MM.1S (cell line): Measurements from ENCODE around the gene RPN2.

Experiments
- DNase-seq: peaks from one replicate; pipeline ENCODE4 v3.0.0-alpha.2; 2015
- H2AFZ ChIP-seq: fragments of 300-600 bp; sonication (generic); 2 replicates; pipeline ENCODE4 v1.6.0; 2016; ENCODE audit warnings: antibody characterized with exemption, low read length
- H3F3A ChIP-seq: fragments of 300-600 bp; sonication (generic); 2 replicates; pipeline ENCODE4 v1.6.1; 2016; ENCODE audit warnings: mild to moderate bottlenecking, antibody characterized with exemption, low read length, moderate library complexity, mixed read lengths; ENCODE audit not compliant: insufficient read depth
- H3K27ac ChIP-seq: fragments of 300-600 bp; sonication (generic); 2 replicates; pipeline ENCODE4 v1.5.1; 2016; ENCODE audit warnings: mild to moderate bottlenecking, low read length
- H3K27me3 ChIP-seq: fragments of 300-600 bp; sonication (generic); replicated peaks from 2 replicates; pipeline ENCODE4 v1.6.0; 2016; ENCODE audit warnings: low read length; ENCODE audit not compliant: insufficient read depth
- H3K36me3 ChIP-seq: fragments of 300-600 bp; sonication (generic); replicated peaks from 2 replicates; pipeline ENCODE4 v1.6.1; 2016; ENCODE audit warnings: mild to moderate bottlenecking, low read length, mixed read lengths; ENCODE audit not compliant: insufficient read depth
- H3K4me1 ChIP-seq: fragments of 300-600 bp; sonication (generic); 2 replicates; pipeline ENCODE4 v1.6.1; 2016; ENCODE audit warnings: low read length, mixed read lengths
- H3K4me2 ChIP-seq: fragments of 300-600 bp; sonication (generic); 2 replicates; pipeline ENCODE4 v1.6.0; 2016; ENCODE audit warnings: low read depth, low read length
- H3K4me3 ChIP-seq: fragments of 300-600 bp; sonication (generic); 2 replicates; pipeline ENCODE4 v1.5.1; 2016; ENCODE audit warnings: low read length, mixed read lengths
- H3K79me2 ChIP-seq: fragments of 300-600 bp; sonication (generic); 2 replicates; pipeline ENCODE4 v1.6.1; 2016; ENCODE audit warnings: mixed run types, low read length, mixed read lengths
- H3K9ac ChIP-seq: fragments of 300-600 bp; sonication (generic); 2 replicates; pipeline ENCODE4 v1.6.1; 2016; ENCODE audit warnings: low read length, mixed read lengths
- H3K9me2 ChIP-seq: fragments of 300-600 bp; sonication (generic); replicated peaks from 2 replicates; pipeline ENCODE4 v1.6.1; 2016; ENCODE audit warnings: mild to moderate bottlenecking, low read length, mixed read lengths; ENCODE audit not compliant: insufficient read depth
- H3K9me3 ChIP-seq: fragments of 300-600 bp; sonication (generic); replicated peaks from 2 replicates; pipeline ENCODE4 v1.6.1; 2016; ENCODE audit warnings: mild to moderate bottlenecking, low read length, mixed read lengths; ENCODE audit not compliant: insufficient read depth
- H4K20me1 ChIP-seq: fragments of 300-600 bp; sonication (generic); 2 replicates; pipeline ENCODE4 v1.6.1; 2016; ENCODE audit warnings: mild to moderate bottlenecking, low read length, moderate library complexity, mixed read lengths; ENCODE audit not compliant: insufficient read depth
- EZH2 ChIP-seq: fragments of 300-600 bp; sonication (generic); optimal IDR thresholded peaks from 2 replicates; pipeline ENCODE3; 2017; ENCODE audit warnings: low read depth, mild to moderate bottlenecking, antibody characterized with exemption, low read length, mixed read lengths
- EZH2phosphoT487 ChIP-seq: fragments of 300-600 bp; sonication (generic); IDR thresholded peaks from 2 replicates; pipeline ENCODE4 v1.6.1; 2018; ENCODE audit warnings: antibody characterized with exemption, low read length
- TF ChIP-seq, protein P1 (sequence below): fragments of 300-600 bp; sonication (generic); IDR thresholded peaks from 2 replicates; pipeline ENCODE4 v1.5.1; 2016; ENCODE audit warnings: antibody characterized with exemption, low read length, mixed read lengths

Gene RPN2

DNA sequence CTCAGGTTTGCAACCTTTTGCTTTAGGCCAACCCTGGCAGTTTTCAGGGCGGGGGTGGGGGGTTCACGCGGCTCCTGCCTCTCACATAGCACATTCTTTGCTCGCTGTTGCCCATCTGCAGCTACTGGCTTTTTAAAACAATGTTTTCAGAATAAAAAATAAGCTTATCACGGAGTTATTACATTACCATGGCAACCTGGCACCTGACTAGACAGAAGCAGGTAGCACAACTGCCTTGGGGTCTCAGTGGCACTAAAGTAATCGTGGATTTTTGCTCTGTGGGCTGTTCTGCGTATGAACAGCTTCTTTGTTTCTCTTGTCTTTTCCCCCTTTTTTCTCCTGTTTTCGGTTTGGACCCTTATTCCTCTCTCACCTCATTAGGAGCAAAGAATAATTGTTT, 101.3 kb downstream of the RPN2 start:
- Histone ChIP-seq H3K36me3 (no peaks in the 10 kb centered on the region), H3K4me2 (no peak overlapping the region), H3K9ac (no peak overlapping the region), H2AFZ (no peak overlapping the region), H3K4me1 (peaks cover 12% of the 10 kb centered on the region), H3K9me2 (no peaks in the 10 kb centered on the region), H3K79me2 (no peaks in the 10 kb centered on the region), H3K9me3 (no peaks in the 10 kb centered on the region), H3K27me3 (no peaks in the 10 kb centered on the region), H3K27ac (no peak overlapping the region), H3K4me3 (no peak overlapping the region), H3F3A (no peaks in the 10 kb centered on the region), H4K20me1 (no peaks in the 10 kb centered on the region)
- no peak for DNase-seq
- TF ChIP-seq EZH2phosphoT487, result no peak
- TF ChIP-seq EZH2, result no peak
- TF ChIP-seq, protein P1, sequence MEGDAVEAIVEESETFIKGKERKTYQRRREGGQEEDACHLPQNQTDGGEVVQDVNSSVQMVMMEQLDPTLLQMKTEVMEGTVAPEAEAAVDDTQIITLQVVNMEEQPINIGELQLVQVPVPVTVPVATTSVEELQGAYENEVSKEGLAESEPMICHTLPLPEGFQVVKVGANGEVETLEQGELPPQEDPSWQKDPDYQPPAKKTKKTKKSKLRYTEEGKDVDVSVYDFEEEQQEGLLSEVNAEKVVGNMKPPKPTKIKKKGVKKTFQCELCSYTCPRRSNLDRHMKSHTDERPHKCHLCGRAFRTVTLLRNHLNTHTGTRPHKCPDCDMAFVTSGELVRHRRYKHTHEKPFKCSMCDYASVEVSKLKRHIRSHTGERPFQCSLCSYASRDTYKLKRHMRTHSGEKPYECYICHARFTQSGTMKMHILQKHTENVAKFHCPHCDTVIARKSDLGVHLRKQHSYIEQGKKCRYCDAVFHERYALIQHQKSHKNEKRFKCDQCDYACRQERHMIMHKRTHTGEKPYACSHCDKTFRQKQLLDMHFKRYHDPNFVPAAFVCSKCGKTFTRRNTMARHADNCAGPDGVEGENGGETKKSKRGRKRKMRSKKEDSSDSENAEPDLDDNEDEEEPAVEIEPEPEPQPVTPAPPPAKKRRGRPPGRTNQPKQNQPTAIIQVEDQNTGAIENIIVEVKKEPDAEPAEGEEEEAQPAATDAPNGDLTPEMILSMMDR, result no peak

DNA sequence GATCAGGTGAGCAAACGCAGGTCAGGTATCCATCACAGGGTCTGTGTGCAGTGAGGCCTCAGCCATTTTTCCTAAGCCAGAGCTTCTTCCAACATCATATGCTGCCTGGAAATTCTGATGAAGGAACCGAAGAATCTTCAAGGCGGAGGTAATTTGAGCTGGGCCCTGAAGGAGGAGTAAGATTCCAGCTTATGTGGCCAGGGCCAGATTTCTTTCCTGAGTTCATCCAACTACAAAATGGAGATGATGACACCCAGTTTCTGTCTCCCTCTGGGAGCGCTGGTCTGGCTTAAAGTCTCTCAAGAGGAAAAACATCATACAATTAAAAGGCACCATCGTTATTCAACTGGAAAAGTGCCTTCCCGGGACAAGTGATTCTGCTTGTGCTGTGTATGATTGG, 103.4 kb downstream of the RPN2 start:
- no peaks in the 10 kb centered on the region for H3K9me3 ChIP-seq
- no peaks in the 10 kb centered on the region for H3K36me3 ChIP-seq
- DNase-seq, result no peak
- H3K4me1 ChIP-seq, result peaks cover under 1% of the 10 kb centered on the region; the same call in 1 of the 2 replicates
- H3K27ac ChIP-seq, result no peak overlapping the region
- no peak overlapping the region for H3K9ac ChIP-seq
- H3F3A ChIP-seq, result no peaks in the 10 kb centered on the region
- no peak overlapping the region for H3K4me3 ChIP-seq
- no peaks in the 10 kb centered on the region for H3K9me2 ChIP-seq
- no peaks in the 10 kb centered on the region for H3K79me2 ChIP-seq
- no peaks in the 10 kb centered on the region for H3K27me3 ChIP-seq
- TF ChIP-seq EZH2phosphoT487 (no peak), EZH2 (no peak)
- TF ChIP-seq, protein P1, result no peak
- no peak overlapping the region for H3K4me2 ChIP-seq
- H4K20me1 ChIP-seq, result no peaks in the 10 kb centered on the region
- no peak overlapping the region for H2AFZ ChIP-seq

DNA sequence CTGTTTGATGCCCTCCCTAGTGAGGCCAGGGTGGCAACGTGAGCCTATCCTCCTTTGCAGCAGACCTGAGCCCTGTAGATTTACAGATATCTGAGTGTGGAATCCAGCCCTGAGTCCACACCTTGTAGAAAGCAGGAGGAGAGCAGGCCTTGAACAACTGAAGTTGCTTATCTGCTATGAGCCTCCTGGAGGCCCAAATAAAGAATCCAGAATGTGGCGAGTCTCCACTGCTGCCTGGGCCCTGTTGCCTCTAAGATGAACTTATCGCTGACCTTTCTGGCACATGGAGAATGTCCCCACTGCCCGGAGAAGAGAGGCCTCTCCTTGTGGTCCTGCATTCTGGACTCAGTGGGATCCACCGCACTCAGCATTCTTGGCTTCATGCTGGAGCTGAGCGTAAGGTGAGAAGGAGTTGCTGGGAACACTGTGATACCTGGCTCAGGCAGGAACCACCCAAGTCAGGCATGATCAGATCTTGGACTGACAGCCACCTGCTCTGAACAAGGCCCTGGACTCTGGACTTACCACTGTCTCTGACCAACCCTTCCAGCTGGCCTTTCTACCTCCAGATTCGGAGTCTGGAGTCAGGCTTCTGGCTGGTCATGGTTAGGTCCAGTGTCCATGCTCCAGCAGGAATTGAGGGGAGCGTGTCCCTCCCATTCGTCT, 104.5 kb downstream of the RPN2 start:
- Histone ChIP-seq H3K9me2 (no peaks in the 10 kb centered on the region), H3K4me3 (no peak overlapping the region), H3K9me3 (no peaks in the 10 kb centered on the region), H3K27ac (no peak overlapping the region), H4K20me1 (no peaks in the 10 kb centered on the region), H2AFZ (no peak overlapping the region), H3K4me1 (no peaks in the 10 kb centered on the region), H3K36me3 (no peaks in the 10 kb centered on the region), H3K27me3 (no peaks in the 10 kb centered on the region), H3F3A (no peaks in the 10 kb centered on the region), H3K79me2 (no peaks in the 10 kb centered on the region), H3K4me2 (no peak overlapping the region), H3K9ac (no peak overlapping the region)
- TF ChIP-seq EZH2 (no peak), EZH2phosphoT487 (no peak)
- TF ChIP-seq, protein P1, result no peak
- DNase-seq, result no peak
